Uterus (tissue), 2 donors: Measurements from ENCODE around the gene RNF121.

Experiments used
- CTCF ChIP-seq, 4 experiments: fragments of 200-600 bp in 2 of 4; fragments of 450-650 bp in 2 of 4; sonication (generic) in 2 of 4; IDR thresholded peaks; one replicate each; pipeline ENCODE4 v1.5.1; 2016 to 2019; ENCODE audit warnings: antibody characterized with exemption in 4 of 4, mild to moderate bottlenecking in 2 of 4, moderate library complexity in 1 of 4
- POLR2A ChIP-seq, 2 donors: fragments of 450-650 bp; IDR thresholded peaks; one replicate each; pipeline ENCODE4 v1.6.1; 2016; ENCODE audit warnings: antibody characterized with exemption in 2 of 2, mild to moderate bottlenecking in 1 of 2, moderate library complexity in 1 of 2

- no peak for TF ChIP-seq CTCF (IDR thresholded peaks at IDR 0.05)
- no peak for TF ChIP-seq POLR2A (IDR thresholded peaks at IDR 0.05)
Observed at GRCh38 chr11:71999798-72000197, 71.0 kb downstream of the RNF121 start.
